SK-N-SH (cell line): Measurements from ENCODE around the gene RFX2. TPM values are rescaled to one million over a fixed set of nuclear protein-coding genes. Genes with fewer than 3 reads are reported as not detected.

Source experiments
- CTCF ChIA-PET: fragments of 300-600, 350-600 bp; formaldehyde crosslinking; extraction: SDS; loops from one replicate; lab custom pipeline; 2021; lab: Yijun Ruan, JAX
- POLR2A ChIA-PET: fragments of 350-600 bp; sonication (Branson Sonifier 250); formaldehyde crosslinking; extraction: SDS; loops from one replicate; lab custom pipeline; 2020; ENCODE audit warnings: antibody characterized with exemption, inconsistent platforms; lab: Yijun Ruan, JAX
- DNase-seq: peaks from one replicate; pipeline ENCODE4 v3.0.0; 2012
- H2AFZ ChIP-seq: fragments of 200-600 bp; sonication (generic); 2 replicates; pipeline ENCODE4 v1.8.1; 2016; ENCODE audit warnings: antibody characterized with exemption, mild to moderate bottlenecking, low read depth
- H3F3A ChIP-seq: fragments of 200-600 bp; sonication (generic); replicated peaks from 2 replicates; pipeline ENCODE3; 2016; ENCODE audit warnings: antibody characterized with exemption, mild to moderate bottlenecking; ENCODE audit not compliant: insufficient read depth
- H3K27ac ChIP-seq, 2 experiments: fragments of 200-500 bp in 1 of 2; fragments of 200-600 bp in 1 of 2; sonication (Bioruptor generic) in 1 of 2; sonication (generic), shearing (Covaris generic) in 1 of 2; 2 replicates each; pipeline versions ENCODE4 v1.5.1 to v1.6.1; 2014 to 2016; ENCODE audit warnings: low read depth in 2 of 2, inconsistent platforms in 1 of 2, low read length in 1 of 2, mild to moderate bottlenecking in 1 of 2, mixed read lengths in 1 of 2
- H3K27me3 ChIP-seq: fragments of 200-600 bp; sonication (generic), shearing (Covaris generic); 2 replicates; pipeline ENCODE4 v1.6.1; 2016; ENCODE audit warnings: mixed run types; ENCODE audit not compliant: insufficient read depth
- H3K36me3 ChIP-seq, 2 experiments: fragments of 200-500 bp in 1 of 2; fragments of 200-600 bp in 1 of 2; sonication (Bioruptor generic) in 1 of 2; sonication (generic) in 1 of 2; replicated peaks in 1 of 2; 2 replicates each; pipeline versions ENCODE3 to v1.5.1; 2014 to 2016; ENCODE audit warnings: low read length in 1 of 2, mild to moderate bottlenecking in 1 of 2; ENCODE audit not compliant: insufficient read depth in 2 of 2, control insufficient read depth in 1 of 2
- H3K4me1 ChIP-seq, 2 experiments: fragments of 200-500 bp in 1 of 2; fragments of 200-600 bp in 1 of 2; sonication (Bioruptor generic) in 1 of 2; sonication (generic), shearing (Covaris generic) in 1 of 2; 2 replicates each; pipeline versions ENCODE4 v1.5.1 to v1.6.1; 2014 to 2016; ENCODE audit warnings: low read depth in 1 of 2, low read length in 1 of 2, mixed run types in 1 of 2; ENCODE audit not compliant: insufficient read depth in 2 of 2, control insufficient read depth in 1 of 2
- H3K4me2 ChIP-seq: fragments of 200-600 bp; sonication (generic), shearing (Covaris generic); 2 replicates; pipeline ENCODE4 v1.6.1; 2017; ENCODE audit warnings: mixed run types
- H3K4me3 ChIP-seq, 2 experiments: fragments of 200-500 bp in 1 of 2; fragments of 200-600 bp in 1 of 2; sonication (Bioruptor generic) in 1 of 2; sonication (generic), shearing (Covaris generic) in 1 of 2; 2 replicates each; pipeline versions ENCODE4 v1.5.1 to v1.8.1; 2014 to 2016; ENCODE audit warnings: low read depth in 2 of 2, inconsistent platforms in 1 of 2, low read length in 1 of 2, mild to moderate bottlenecking in 1 of 2, mixed read lengths in 1 of 2, moderate library complexity in 1 of 2
- H3K79me2 ChIP-seq: fragments of 200-600 bp; sonication (generic); 2 replicates; pipeline ENCODE4 v1.8.1; 2017; ENCODE audit warnings: mild to moderate bottlenecking; ENCODE audit not compliant: insufficient read depth
- H3K9ac ChIP-seq: fragments of 200-600 bp; sonication (generic); 2 replicates; pipeline ENCODE4 v1.6.1; 2017; ENCODE audit warnings: mixed run types
- H3K9me2 ChIP-seq: fragments of 200-600 bp; sonication (generic); 2 replicates; pipeline ENCODE4 v1.6.1; 2017; ENCODE audit warnings: mixed run types
- H3K9me3 ChIP-seq: fragments of 200-600 bp; sonication (generic); 2 replicates; pipeline ENCODE4 v1.6.1; 2017; ENCODE audit warnings: mixed run types, mild to moderate bottlenecking, moderate library complexity
- H4K20me1 ChIP-seq: fragments of 200-600 bp; sonication (generic); 2 replicates; pipeline ENCODE4 v1.6.1; 2017; ENCODE audit warnings: mild to moderate bottlenecking, mixed run types; ENCODE audit not compliant: insufficient read depth
- CHD2 ChIP-seq: fragments of 150-350 bp; IDR thresholded peaks from 2 replicates; pipeline ENCODE4 v1.6.1; 2018; ENCODE audit warnings: low read length; ENCODE audit not compliant: partially characterized antibody
- ELF1 ChIP-seq: IDR thresholded peaks from 2 replicates; pipeline ENCODE4 v1.4.0; 2012
- EP300 ChIP-seq, 2 experiments: IDR thresholded peaks; 2 replicates each; pipeline versions ENCODE4 v1.4.0 to v1.6.1; 2012; ENCODE audit warnings: borderline replicate concordance in 1 of 2, low read depth in 1 of 2, low read length in 1 of 2
- FOSL2 ChIP-seq: IDR thresholded peaks from 2 replicates; pipeline ENCODE4 v1.4.0; 2012; ENCODE audit warnings: low read depth, mild to moderate bottlenecking, moderate library complexity, borderline replicate concordance
- FOXJ3 ChIP-seq: sonication (generic); formaldehyde crosslinking; IDR thresholded peaks from 2 replicates; pipeline ENCODE4 v1.5.1; 2020; ENCODE audit warnings: mild to moderate bottlenecking, missing genetic modification reagents
- FOXM1 ChIP-seq: IDR thresholded peaks from 2 replicates; pipeline ENCODE4 v1.4.0; 2012; ENCODE audit warnings: low read depth, mild to moderate bottlenecking
- GATA2 ChIP-seq: sonication (generic); formaldehyde crosslinking; IDR thresholded peaks from 2 replicates; pipeline ENCODE4 v1.5.0; 2020; ENCODE audit warnings: mild to moderate bottlenecking, missing genetic modification reagents
- JUND ChIP-seq: IDR thresholded peaks from 2 replicates; pipeline ENCODE4 v1.4.0; 2012
- MEF2A ChIP-seq: IDR thresholded peaks from 2 replicates; pipeline ENCODE4 v1.4.0; 2012; ENCODE audit warnings: low read depth, borderline replicate concordance
- NFIC ChIP-seq: IDR thresholded peaks from 2 replicates; pipeline ENCODE4 v1.4.0; 2012; ENCODE audit warnings: borderline replicate concordance
- POLR2AphosphoS5 ChIP-seq: IDR thresholded peaks from 2 replicates; pipeline ENCODE4 v1.6.1; 2012; ENCODE audit warnings: low read depth, low read length
- RAD21 ChIP-seq: IDR thresholded peaks from 2 replicates; pipeline ENCODE4 v1.6.1; 2012; ENCODE audit warnings: mild to moderate bottlenecking, low read length
- RFX5 ChIP-seq: IDR thresholded peaks from 2 replicates; pipeline ENCODE4 v1.6.1; 2012; ENCODE audit warnings: mild to moderate bottlenecking, improper control_type of control experiment, low read length
- RXRA ChIP-seq: IDR thresholded peaks from 2 replicates; pipeline ENCODE4 v1.4.0; 2012; ENCODE audit warnings: low read depth, mild to moderate bottlenecking, borderline replicate concordance
- SMC3 ChIP-seq: IDR thresholded peaks from 2 replicates; pipeline ENCODE4 v1.6.1; 2012; ENCODE audit warnings: low read depth, low read length, improper control_type of control experiment
- TAF1 ChIP-seq: IDR thresholded peaks from 2 replicates; pipeline ENCODE4 v1.6.1; 2012; ENCODE audit warnings: low read depth, mild to moderate bottlenecking, low read length, moderate library complexity, borderline replicate concordance
- TCF12 ChIP-seq: IDR thresholded peaks from 2 replicates; pipeline ENCODE4 v1.4.0; 2012
- TEAD4 ChIP-seq: IDR thresholded peaks from 2 replicates; pipeline ENCODE4 v1.4.0; 2012; ENCODE audit warnings: mild to moderate bottlenecking, borderline replicate concordance; ENCODE audit not compliant: insufficient read depth
- WGBS: methylation state at CpG from one replicate; pipeline ENCODE4 v1.1.6; 2017; ENCODE audit warnings: low lambda C conversion rate; 5-methylcytosine and 5-hydroxymethylcytosine counted together
- polyA plus RNA-seq, 3 experiments: library from polyadenylated mRNA; depleted of rRNA; stranded (reverse); fragments of >200 nt; gene quantifications; 2 replicates each; pipeline ENCODE4 v1.2.3, GENCODE V29; 2012
- TF ChIP-seq, protein P1 (sequence below): IDR thresholded peaks from 2 replicates; pipeline ENCODE4 v1.4.0; 2012; ENCODE audit warnings: low read depth, borderline replicate concordance

RFX2 gene
- polyA plus RNA-seq, 1 of the 3 experiments (the other 2 are of a cell fraction), result 12.6 TPM

DNA sequence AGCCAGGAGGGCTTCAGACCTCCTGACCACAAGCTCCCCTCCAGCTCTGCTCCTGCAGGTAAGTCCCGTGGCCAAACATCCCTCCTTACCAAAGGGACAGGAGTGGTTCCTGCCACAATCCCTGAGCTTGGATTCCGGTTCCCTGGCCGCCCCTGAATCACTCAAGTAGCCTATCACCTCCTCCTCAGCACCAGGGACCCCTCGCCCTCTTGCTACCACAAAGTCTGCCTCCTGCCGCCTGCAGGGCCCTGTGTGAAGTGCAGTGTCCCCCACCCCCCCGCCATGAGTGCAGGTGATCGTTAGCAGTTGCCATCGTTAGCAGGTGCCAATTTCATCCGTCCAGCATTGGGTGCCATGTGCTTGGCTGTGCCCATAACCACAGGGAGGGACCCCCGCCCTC, 91.5 kb downstream of the RFX2 start:
- Histone ChIP-seq H3K27me3 (no peaks in the 10 kb centered on the region), H3K27ac (no peak overlapping the region), H3K4me3 (no peak overlapping the region), H2AFZ (no peak overlapping the region), H3K9me3 (no peaks in the 10 kb centered on the region), H3F3A (peaks cover 11% of the 10 kb centered on the region), H3K79me2 (no peaks in the 10 kb centered on the region), H3K4me2 (no peak overlapping the region), H4K20me1 (no peaks in the 10 kb centered on the region), H3K36me3 (no peaks in the 10 kb centered on the region), H3K4me1 (peaks cover 6 to 10% of the 10 kb centered on the region in 2 experiments; a peak in 3 of 4 replicates), H3K9ac (no peak overlapping the region), H3K9me2 (no peaks in the 10 kb centered on the region)
- TF ChIP-seq, protein P1, sequence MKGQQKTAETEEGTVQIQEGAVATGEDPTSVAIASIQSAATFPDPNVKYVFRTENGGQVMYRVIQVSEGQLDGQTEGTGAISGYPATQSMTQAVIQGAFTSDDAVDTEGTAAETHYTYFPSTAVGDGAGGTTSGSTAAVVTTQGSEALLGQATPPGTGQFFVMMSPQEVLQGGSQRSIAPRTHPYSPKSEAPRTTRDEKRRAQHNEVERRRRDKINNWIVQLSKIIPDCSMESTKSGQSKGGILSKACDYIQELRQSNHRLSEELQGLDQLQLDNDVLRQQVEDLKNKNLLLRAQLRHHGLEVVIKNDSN, result no peak
- no peak for TF ChIP-seq CHD2
- TF ChIP-seq RAD21, result no peak
- TF ChIP-seq NFIC, result no peak
- no peak for TF ChIP-seq JUND
- TF ChIP-seq SMC3, result no peak
- TF ChIP-seq MEF2A, result no peak
- no peak for TF ChIP-seq FOXM1
- TF ChIP-seq TAF1, result no peak
- TF ChIP-seq GATA2, result no peak
- TF ChIP-seq RFX5, result no peak
- no peak for TF ChIP-seq FOSL2
- no peak for TF ChIP-seq TEAD4
- no peak for TF ChIP-seq FOXJ3
- TF ChIP-seq ELF1, result no peak
- TF ChIP-seq EP300 (IDR thresholded peaks at IDR 0.05; ENCODE audit: borderline replicate concordance in 1 of 2, low read depth in 1 of 2, low read length in 1 of 2), result no peak
- TF ChIP-seq POLR2AphosphoS5, result no peak
- no peak for TF ChIP-seq RXRA
- ChIA-PET POLR2A (no interaction called here), CTCF (interaction anchor here (1.0 to 9.1 kb wide), 3 partner anchors 25 to 215 kb away, joined by 5 to 448 read pairs (median 5); no protein-coding TSS in a partner anchor)
- peak; percentile 56 for DNase-seq
- 91% methylated on average over 9 of the region's 10 CpGs for WGBS

- POLR2A ChIA-PET, result no interaction called here
- DNase-seq, result peak; percentile 25
These were observed 92.7 kb downstream of the RFX2 start for GRCh38 chr19:6017576-6017975.

More at GRCh38 chr19:6017576-6017975, 92.7 kb downstream of the RFX2 start:
- no peak overlapping the region for H2AFZ ChIP-seq
- no peaks in the 10 kb centered on the region for H3F3A ChIP-seq
- H3K9ac ChIP-seq, result no peak overlapping the region
- no peaks in the 10 kb centered on the region for H3K9me3 ChIP-seq
- H4K20me1 ChIP-seq, result no peaks in the 10 kb centered on the region
- no peak overlapping the region for H3K4me2 ChIP-seq
- no peaks in the 10 kb centered on the region for H3K79me2 ChIP-seq
- CTCF ChIA-PET, result interaction anchor here (1.0 to 9.1 kb wide), 4 partner anchors 29 to 214 kb away, joined by 3 to 448 read pairs (median 4); no protein-coding TSS in a partner anchor
- no peaks in the 10 kb centered on the region for H3K36me3 ChIP-seq
- no peak overlapping the region for H3K4me3 ChIP-seq
- TF ChIP-seq FOXJ3 (no peak), TCF12 (no peak), RAD21 (no peak)
- H3K27ac ChIP-seq, result no peak overlapping the region
- no peaks in the 10 kb centered on the region for H3K27me3 ChIP-seq
- H3K9me2 ChIP-seq, result no peaks in the 10 kb centered on the region
- H3K4me1 ChIP-seq, result peaks cover 2 to 6% of the 10 kb centered on the region in 2 experiments; a peak in 3 of 4 replicates
- 95% methylated on average over 10 of the region's 11 CpGs for WGBS
